Tibial nerve (tissue), 4 donors: Measurements from ENCODE around the gene YIPF6. TPM values are rescaled to one million over a fixed set of nuclear protein-coding genes. Genes with fewer than 3 reads are reported as not detected.
"Not testable (repeated sequence)": the region's sequence is repeated elsewhere in the genome, so short reads cannot be mapped to it uniquely, and the experiment has no call there.

Experiments used
- DNase-seq, 2 donors: peaks; one replicate each; pipeline ENCODE4 v3.0.0-alpha.2; 2019; ENCODE audit warnings: low spot score in 2 of 2
- H3K27ac ChIP-seq, 4 donors: fragments of 200-600 bp; sonication (generic) in 3 of 4; one replicate each; pipeline ENCODE4 v1.5.1; 2017 to 2019; ENCODE audit warnings: mild to moderate bottlenecking in 1 of 4
- H3K27me3 ChIP-seq, 2 donors: fragments of 200-600 bp; sonication (generic) in 1 of 2; one replicate each; pipeline versions ENCODE4 v1.5.1 to v1.6.0; 2017 to 2019
- H3K36me3 ChIP-seq, 3 donors: fragments of 200-600 bp; sonication (generic); one replicate each; pipeline ENCODE4 v1.5.1; 2018 to 2019
- H3K4me1 ChIP-seq, 4 donors: fragments of 200-600 bp; sonication (generic) in 3 of 4; one replicate each; pipeline ENCODE4 v1.5.1; 2017 to 2019
- H3K4me3 ChIP-seq, 4 donors: fragments of 200-600 bp; sonication (generic) in 3 of 4; one replicate each; pipeline ENCODE4 v1.5.1; 2017 to 2019; ENCODE audit warnings: mild to moderate bottlenecking in 1 of 4, moderate library complexity in 1 of 4
- H3K9me3 ChIP-seq, 4 donors: fragments of 200-600 bp; sonication (generic) in 3 of 4; one replicate each; pipeline ENCODE4 v1.5.1; 2017 to 2019
- EP300 ChIP-seq, 2 donors: sonication (generic); formaldehyde crosslinking; IDR thresholded peaks; one replicate each; pipeline ENCODE4 v1.6.1; 2017; ENCODE audit warnings: antibody characterized with exemption in 2 of 2, mild to moderate bottlenecking in 1 of 2
- POLR2A ChIP-seq, 2 donors: fragments of 450-650 bp; IDR thresholded peaks; one replicate each; pipeline ENCODE4 v1.6.1; 2017; ENCODE audit warnings: antibody characterized with exemption in 2 of 2, mild to moderate bottlenecking in 2 of 2, moderate library complexity in 2 of 2
- WGBS, 2 donors: methylation state at CpG; one replicate each; pipeline ENCODE4 v1.1.5; 2018; 5-methylcytosine and 5-hydroxymethylcytosine counted together
- total RNA-seq, 4 donors: library from RNA; depleted of rRNA; stranded (reverse); fragments of >200 nt; gene quantifications; one replicate each; pipeline ENCODE4 v1.1.0, GENCODE V29; 2016
- TF ChIP-seq, protein P1 (sequence below), 5 experiments: fragments of 200-600 bp in 3 of 5; fragments of 450-650 bp in 2 of 5; sonication (generic) in 3 of 5; IDR thresholded peaks; one replicate each; pipeline ENCODE4 v1.5.1; 2016 to 2019; ENCODE audit warnings: antibody characterized with exemption in 5 of 5, mild to moderate bottlenecking in 3 of 5, moderate library complexity in 2 of 5

YIPF6 gene
- total RNA-seq, 4 donors from 2014 or later, result 22.5 to 25.5 (median 24.3) TPM

- WGBS, 2 donors, result 76 to 100% methylated on average over 1 of the region's 1 CpG
- TF ChIP-seq POLR2A (IDR thresholded peaks at IDR 0.05), result no peak
- TF ChIP-seq, protein P1, sequence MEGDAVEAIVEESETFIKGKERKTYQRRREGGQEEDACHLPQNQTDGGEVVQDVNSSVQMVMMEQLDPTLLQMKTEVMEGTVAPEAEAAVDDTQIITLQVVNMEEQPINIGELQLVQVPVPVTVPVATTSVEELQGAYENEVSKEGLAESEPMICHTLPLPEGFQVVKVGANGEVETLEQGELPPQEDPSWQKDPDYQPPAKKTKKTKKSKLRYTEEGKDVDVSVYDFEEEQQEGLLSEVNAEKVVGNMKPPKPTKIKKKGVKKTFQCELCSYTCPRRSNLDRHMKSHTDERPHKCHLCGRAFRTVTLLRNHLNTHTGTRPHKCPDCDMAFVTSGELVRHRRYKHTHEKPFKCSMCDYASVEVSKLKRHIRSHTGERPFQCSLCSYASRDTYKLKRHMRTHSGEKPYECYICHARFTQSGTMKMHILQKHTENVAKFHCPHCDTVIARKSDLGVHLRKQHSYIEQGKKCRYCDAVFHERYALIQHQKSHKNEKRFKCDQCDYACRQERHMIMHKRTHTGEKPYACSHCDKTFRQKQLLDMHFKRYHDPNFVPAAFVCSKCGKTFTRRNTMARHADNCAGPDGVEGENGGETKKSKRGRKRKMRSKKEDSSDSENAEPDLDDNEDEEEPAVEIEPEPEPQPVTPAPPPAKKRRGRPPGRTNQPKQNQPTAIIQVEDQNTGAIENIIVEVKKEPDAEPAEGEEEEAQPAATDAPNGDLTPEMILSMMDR (IDR thresholded peaks at IDR 0.05), result no peak
- no peak for TF ChIP-seq EP300 (IDR thresholded peaks at IDR 0.05)
- DNase-seq, result no peak
Observed at GRCh38 chrX:68480969-68481368, 17.9 kb upstream of the YIPF6 start.

GRCh38 chrX:68486198-68486597, 12.7 kb upstream of the YIPF6 start:
- H3K4me3 ChIP-seq, DNase-seq, H3K4me1 ChIP-seq, H3K27me3 ChIP-seq, H3K36me3 ChIP-seq, H3K27ac ChIP-seq, H3K9me3 ChIP-seq: not testable (repeated sequence)
- WGBS, 2 donors, result 94 to 100% methylated on average over 2 of the region's 3 CpGs

More at GRCh38 chrX:68480969-68481368, 17.9 kb upstream of the YIPF6 start:
- H3K27ac ChIP-seq, result no peak overlapping the region
- no peaks in the 10 kb centered on the region for H3K9me3 ChIP-seq
- H3K4me3 ChIP-seq, result no peak overlapping the region
- no peaks in the 10 kb centered on the region for H3K4me1 ChIP-seq
- no peaks in the 10 kb centered on the region for H3K27me3 ChIP-seq
- H3K36me3 ChIP-seq, result no peaks in the 10 kb centered on the region

- TF ChIP-seq EP300 (IDR thresholded peaks at IDR 0.05) (no peak), POLR2A (IDR thresholded peaks at IDR 0.05) (no peak)
- TF ChIP-seq, protein P1 (IDR thresholded peaks at IDR 0.05), result no peak
- Histone ChIP-seq H3K9me3 (no peaks in the 10 kb centered on the region), H3K27ac (no peak overlapping the region), H3K27me3 (no peaks in the 10 kb centered on the region), H3K36me3 (no peaks in the 10 kb centered on the region), H3K4me1 (no peaks in the 10 kb centered on the region), H3K4me3 (no peak overlapping the region)
- DNase-seq, result no peak
- 35 to 51% methylated on average over 4 of the region's 4 CpGs for WGBS, 2 donors
Observed at GRCh38 chrX:68487254-68487653, 11.6 kb upstream of the YIPF6 start.

DNA sequence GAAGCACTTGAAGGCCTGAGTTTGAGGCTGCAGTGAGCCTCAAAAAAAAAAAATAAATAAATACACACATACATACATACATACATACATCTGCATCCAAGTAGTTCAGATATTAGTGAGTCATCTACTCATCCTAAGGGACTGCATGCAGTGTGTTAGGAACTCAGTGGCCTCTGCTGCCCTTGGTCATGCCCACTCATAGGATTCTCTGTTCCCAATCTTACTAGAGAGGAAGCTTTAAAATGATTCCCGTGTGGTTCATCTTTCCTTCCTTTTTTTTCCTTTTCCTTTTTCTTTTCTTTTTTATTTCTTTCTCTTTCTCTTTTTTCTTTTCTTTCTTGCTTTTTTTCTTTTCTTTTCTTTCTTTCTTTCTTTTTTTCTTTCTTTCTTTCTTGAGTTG, 10.9 kb upstream of the YIPF6 start:
- no peak for DNase-seq
- 85 to 91% methylated on average over 1 of the region's 1 CpG for WGBS, 2 donors
- no peaks in the 10 kb centered on the region for H3K9me3 ChIP-seq
- no peaks in the 10 kb centered on the region for H3K36me3 ChIP-seq
- no peak overlapping the region for H3K27ac ChIP-seq
- H3K27me3 ChIP-seq, result no peaks in the 10 kb centered on the region
- H3K4me1 ChIP-seq, result no peaks in the 10 kb centered on the region
- TF ChIP-seq, protein P1 (IDR thresholded peaks at IDR 0.05), result no peak
- no peak for TF ChIP-seq POLR2A (IDR thresholded peaks at IDR 0.05)
- no peak for TF ChIP-seq EP300 (IDR thresholded peaks at IDR 0.05)
- no peak overlapping the region for H3K4me3 ChIP-seq

GRCh38 chrX:68488657-68489056, 10.2 kb upstream of the YIPF6 start:
- Histone ChIP-seq H3K27ac (no peak overlapping the region), H3K9me3 (no peaks in the 10 kb centered on the region), H3K36me3 (no peaks in the 10 kb centered on the region), H3K27me3 (no peaks in the 10 kb centered on the region), H3K4me3 (no peak overlapping the region), H3K4me1 (no peaks in the 10 kb centered on the region)
- 57 to 60% methylated on average over 3 to 4 of the region's 4 CpGs for WGBS, 2 donors
- no peak for DNase-seq
- no peak for TF ChIP-seq EP300 (IDR thresholded peaks at IDR 0.05)
- TF ChIP-seq, protein P1 (IDR thresholded peaks at IDR 0.05), result no peak
- no peak for TF ChIP-seq POLR2A (IDR thresholded peaks at IDR 0.05)

DNA sequence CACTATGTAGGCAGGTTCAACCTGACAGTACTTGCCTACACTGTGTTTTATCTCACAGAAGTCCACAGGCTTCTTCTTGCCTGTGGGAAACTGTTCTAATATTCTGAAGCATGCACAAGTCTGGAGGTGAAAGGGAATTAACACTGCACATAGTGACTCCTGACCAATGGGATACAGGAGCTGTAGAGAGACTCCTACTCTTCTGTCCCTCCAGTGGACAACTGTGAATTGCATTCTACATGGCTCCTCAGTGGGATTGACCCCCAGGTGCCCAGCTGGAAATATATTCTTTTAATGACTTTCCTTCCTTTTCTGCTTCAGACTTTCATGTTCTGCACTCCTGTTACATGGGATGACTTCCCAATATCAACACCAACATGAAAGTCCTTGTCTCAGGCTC, 8.2 kb upstream of the YIPF6 start:
- H3K36me3 ChIP-seq, result no peaks in the 10 kb centered on the region
- no peak for DNase-seq
- no peaks in the 10 kb centered on the region for H3K4me1 ChIP-seq
- TF ChIP-seq, protein P1 (IDR thresholded peaks at IDR 0.05), result peak in 2 of 5 experiments; percentile 14 to 25
- no peak for TF ChIP-seq EP300 (IDR thresholded peaks at IDR 0.05)
- no peak overlapping the region for H3K4me3 ChIP-seq
- no peaks in the 10 kb centered on the region for H3K27me3 ChIP-seq
- no peaks in the 10 kb centered on the region for H3K9me3 ChIP-seq
- H3K27ac ChIP-seq, result no peak overlapping the region
